Measurements from ENCODE around the gene RXRA.

The RXRA gene

DNA sequence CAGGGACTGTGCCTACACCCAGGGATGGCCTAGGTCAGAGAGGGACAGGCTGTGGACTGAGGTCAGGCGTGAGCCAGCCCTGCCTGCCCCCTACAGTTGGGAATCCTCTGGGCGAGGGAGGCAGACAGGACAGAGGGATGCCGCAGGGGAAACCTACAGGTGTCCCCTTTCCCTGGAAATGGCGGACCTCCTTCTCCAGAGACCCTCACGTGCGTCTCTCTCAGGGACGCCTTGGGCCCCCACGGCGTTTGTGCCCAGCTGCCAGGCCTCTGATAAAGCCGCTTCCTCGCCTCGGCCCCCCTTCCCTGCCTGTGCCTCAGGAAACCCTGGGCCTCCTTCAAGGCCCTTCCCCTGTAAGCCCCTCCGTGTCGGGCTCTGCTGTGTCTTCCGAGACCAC lies 129.3 kb downstream of the RXRA start:
- DNase-seq (ENCODE audit: low read depth) = no peak
- H3K4me3 ChIP-seq (replicated peaks; ENCODE audit: low read depth, low read length) = no peak overlapping the region
- TF ChIP-seq, protein P1, sequence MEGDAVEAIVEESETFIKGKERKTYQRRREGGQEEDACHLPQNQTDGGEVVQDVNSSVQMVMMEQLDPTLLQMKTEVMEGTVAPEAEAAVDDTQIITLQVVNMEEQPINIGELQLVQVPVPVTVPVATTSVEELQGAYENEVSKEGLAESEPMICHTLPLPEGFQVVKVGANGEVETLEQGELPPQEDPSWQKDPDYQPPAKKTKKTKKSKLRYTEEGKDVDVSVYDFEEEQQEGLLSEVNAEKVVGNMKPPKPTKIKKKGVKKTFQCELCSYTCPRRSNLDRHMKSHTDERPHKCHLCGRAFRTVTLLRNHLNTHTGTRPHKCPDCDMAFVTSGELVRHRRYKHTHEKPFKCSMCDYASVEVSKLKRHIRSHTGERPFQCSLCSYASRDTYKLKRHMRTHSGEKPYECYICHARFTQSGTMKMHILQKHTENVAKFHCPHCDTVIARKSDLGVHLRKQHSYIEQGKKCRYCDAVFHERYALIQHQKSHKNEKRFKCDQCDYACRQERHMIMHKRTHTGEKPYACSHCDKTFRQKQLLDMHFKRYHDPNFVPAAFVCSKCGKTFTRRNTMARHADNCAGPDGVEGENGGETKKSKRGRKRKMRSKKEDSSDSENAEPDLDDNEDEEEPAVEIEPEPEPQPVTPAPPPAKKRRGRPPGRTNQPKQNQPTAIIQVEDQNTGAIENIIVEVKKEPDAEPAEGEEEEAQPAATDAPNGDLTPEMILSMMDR (IDR thresholded peaks at IDR 0.05; ENCODE audit: low read length, missing control alignments) = no peak

DNA sequence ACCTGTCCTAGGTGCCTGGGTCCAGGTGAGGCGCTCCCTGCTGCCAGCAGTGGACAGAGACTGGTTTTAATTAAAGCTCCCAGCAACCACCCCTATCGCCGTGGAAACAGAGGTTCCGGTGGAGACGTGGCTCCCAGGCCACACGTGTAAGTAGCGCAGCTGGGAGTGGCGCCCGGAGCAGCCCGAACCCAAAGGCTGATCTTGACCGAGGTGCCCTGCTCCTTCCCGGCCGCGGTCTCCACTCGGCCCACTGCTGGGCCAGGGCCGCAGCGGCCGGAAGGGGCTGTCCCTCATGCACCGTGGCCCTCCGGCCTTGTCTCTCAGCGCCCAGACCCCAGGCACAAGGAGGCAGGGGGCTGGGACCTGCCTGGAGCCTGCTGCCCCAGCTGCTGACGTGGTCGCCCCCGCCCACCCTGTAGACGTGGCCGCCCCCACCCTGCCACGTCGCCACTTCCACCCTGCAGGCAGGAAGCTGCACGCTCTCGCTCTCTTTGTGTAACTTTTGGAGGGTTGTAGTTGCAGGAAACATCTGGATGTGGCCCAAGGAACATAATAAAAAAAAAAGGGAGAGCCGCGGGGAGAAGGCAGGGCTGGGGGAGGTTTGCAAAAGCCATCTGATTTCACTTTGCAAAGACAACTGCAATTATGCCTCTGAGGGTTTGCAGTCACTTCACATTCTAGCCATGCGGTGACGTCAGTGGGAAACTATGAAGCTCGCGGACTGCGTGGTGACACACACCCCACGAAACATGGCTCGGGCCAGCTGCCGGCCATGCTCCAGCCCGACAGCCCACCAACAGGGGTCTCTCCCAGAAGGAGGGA lies 129.9 kb downstream of the RXRA start:
- no peak overlapping the region for H3K4me3 ChIP-seq (replicated peaks; ENCODE audit: low read depth, low read length)
- DNase-seq (ENCODE audit: low read depth) = peak; percentile 98
- TF ChIP-seq, protein P1 (IDR thresholded peaks at IDR 0.05; ENCODE audit: low read length, missing control alignments) = no peak

DNA sequence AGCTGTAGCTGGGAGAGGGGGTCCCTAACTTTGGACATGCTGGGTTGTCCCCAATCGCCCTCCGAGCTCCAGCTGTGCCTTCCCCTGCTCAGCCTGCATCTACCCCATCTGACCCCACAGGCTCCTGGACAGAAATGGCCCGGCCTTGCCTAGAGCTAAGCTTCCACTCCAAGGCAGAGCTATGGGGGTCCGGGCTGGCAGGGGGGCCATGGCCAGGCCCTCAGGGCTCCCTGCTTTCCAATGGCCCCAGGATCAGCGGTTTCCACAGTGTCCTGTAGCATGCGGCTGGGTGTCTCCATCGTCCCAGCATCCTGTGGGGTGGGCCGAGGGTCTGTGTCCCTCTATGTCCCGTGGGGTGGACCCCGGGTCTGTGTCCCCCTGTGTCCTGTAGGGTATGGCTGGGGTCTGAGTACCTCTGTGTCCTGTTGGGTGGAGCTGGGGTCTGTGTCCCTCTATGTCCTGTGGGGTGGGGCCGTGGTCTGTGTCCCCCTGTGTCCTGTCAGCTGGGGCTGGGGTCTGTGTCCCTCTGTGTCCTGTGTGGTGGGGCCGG lies 130.6 kb downstream of the RXRA start:
- TF ChIP-seq, protein P1 (IDR thresholded peaks at IDR 0.05; ENCODE audit: low read length, missing control alignments) = no peak
- no peak overlapping the region for H3K4me3 ChIP-seq (replicated peaks; ENCODE audit: low read depth, low read length)
- DNase-seq (ENCODE audit: low read depth) = no peak

DNA sequence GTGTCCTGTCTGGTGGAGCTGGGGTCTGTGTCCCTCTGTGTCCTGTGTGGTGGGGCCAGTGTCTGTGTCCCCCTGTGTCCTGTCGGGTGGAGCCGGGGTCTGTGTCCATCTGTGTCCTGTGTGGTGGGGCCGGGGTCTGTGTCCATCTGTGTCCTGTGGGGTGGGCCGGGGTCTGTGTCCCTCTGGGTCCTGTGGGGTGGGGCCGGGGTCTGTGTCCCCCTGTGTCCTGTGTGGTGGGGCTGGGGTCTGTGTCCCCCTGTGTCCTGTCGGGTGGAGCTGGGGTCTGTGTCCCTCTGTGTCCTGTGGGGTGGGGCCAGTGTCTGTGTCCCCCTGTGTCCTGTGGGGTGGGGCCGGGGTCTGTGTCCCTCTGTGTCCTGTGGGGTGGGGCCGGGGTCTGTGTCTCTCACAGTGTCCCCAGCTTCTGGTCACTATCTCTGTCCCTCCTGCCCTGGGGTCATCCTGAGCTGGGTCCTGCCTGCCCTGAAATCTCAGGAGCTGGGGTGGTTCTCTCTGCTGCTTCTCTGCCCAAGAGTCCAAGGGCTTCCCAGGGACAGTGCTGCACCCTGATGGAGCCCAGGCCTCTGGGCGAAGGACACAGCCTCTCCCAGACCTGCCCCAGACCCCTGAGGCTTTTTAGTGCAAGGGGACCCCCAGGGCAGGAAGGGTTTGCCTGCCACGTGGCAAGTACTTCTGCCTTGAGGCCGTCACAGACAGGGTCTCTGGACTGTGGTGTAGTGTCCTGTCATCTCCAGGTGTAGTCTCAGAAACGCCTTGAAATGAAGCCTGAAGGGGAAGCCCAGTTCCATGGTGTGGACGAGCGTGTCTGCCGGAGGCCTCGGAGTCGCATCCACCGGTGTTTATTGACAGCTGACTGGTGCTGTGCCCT lies 131.3 kb downstream of the RXRA start:
- DNase-seq (ENCODE audit: low read depth) = no peak
- no peak overlapping the region for H3K4me3 ChIP-seq (replicated peaks; ENCODE audit: low read depth, low read length)
- TF ChIP-seq, protein P1 (IDR thresholded peaks at IDR 0.05; ENCODE audit: low read length, missing control alignments) = no peak

DNA sequence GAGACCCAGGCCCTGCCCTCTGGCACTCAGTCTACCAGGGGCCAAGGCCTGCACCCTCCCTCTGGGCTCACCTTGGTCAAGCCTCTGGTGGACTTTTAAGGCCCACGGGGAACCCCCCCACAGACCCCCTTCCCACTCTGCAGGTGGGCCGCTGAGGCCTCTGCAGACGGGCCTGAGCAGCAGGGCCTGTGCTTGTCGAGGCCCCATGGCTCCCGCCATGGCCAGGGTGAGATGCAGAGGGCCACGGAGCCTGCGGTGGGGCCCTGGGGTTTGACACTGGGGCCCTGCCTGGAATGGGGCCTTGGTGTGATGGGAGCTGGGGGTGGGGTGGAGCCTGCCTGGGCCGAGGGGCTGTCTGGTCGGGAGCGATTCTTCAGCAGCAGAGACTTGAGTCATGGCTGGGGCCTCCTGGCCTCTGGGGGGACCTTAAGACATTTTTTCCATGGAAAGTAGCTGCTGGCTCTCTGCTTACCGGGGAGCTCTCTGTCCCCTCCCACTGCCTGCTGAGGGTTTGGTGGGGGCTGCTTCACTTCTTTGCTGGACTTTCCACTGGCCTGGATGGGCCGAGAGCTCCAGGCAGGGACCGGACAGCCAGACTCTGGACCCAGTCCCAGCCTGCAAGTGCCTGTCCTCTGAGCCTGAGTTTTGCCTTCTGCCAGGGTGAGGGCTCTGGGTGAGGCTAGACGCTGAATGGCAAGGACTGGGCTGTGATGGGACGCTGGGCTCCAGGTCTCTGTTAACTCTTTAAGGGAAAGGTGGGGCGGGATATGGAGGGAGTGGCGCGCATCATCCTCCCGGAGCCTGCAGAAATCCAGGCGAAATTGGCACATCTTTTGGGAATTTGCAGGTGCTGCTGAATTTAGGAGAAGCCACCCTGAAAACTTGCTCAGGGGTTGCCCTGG lies 132.2 kb downstream of the RXRA start:
- DNase-seq (ENCODE audit: low read depth) = peak; percentile 33
- no peak overlapping the region for H3K4me3 ChIP-seq (replicated peaks; ENCODE audit: low read depth, low read length)
- TF ChIP-seq, protein P1 (IDR thresholded peaks at IDR 0.05; ENCODE audit: low read length, missing control alignments) = no peak

DNA sequence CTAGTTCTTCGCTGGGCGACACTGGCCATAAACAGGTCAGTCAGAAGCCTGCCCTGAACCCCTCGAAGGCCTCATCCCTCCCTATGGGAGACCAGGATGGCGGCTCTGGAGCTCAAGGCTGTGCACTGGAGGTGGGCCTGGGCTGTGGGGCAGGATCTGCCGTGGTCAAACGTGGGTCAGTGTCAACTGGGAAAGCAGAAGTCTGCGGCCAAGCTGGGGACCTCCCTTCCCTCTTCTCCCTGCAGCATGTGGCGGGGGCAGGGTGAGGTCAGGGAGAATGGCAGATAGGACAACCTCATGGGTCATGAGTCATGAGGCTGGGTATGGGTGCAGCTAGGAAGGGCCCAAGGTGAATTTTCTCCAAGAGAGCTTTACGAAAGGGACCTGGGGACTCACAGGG lies 132.9 kb downstream of the RXRA start:
- TF ChIP-seq, protein P1 (IDR thresholded peaks at IDR 0.05; ENCODE audit: low read length, missing control alignments) = no peak
- no peak overlapping the region for H3K4me3 ChIP-seq (replicated peaks; ENCODE audit: low read depth, low read length)
- DNase-seq (ENCODE audit: low read depth) = no peak
